ENCODE data around the gene CTAG1B.
A peak's percentile ranks its signal among the peaks of the same experiment; 100 is the strongest.
"Not testable (repeated sequence)": the region's sequence is repeated elsewhere in the genome, so short reads cannot be mapped to it uniquely, and the experiment has no call there.

Gene CTAG1B

DNA sequence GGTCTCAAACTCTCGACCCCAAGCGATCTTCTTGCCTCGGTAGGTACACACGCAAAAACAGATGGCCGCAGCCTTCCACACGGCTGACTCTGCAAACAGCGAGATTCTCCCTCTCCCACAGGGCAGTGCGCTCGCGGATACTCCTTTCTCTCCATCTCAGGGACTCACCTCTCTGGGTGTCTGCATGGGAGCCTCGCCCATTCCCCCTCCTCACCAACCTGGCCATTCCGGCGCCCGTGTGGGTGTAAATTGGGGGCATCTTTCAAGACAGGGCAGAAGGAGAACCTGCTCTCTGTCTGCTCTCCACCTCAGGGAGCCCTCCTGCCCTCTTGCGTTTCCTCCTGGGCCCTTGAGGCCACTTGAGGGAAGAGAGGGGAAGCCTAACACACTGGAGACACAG lies 29.8 kb upstream of the CTAG1B start:
- Histone ChIP-seq H3K27ac (replicated peaks; ENCODE audit: low read length) (no peak overlapping the region), H2BK15ac (ENCODE audit: low read length) (no peak overlapping the region), H3K9me3 (replicated peaks in 1 of 2; ENCODE audit: control insufficient read depth in 2 of 2, insufficient read depth in 1 of 2, low read depth in 1 of 2, low read length in 2 of 2) (no peaks in the 10 kb centered on the region), H4K91ac (ENCODE audit: low read depth, low read length, poor library complexity) (no peak overlapping the region), H3K27me3 (ENCODE audit: control insufficient read depth in 3 of 3, insufficient read depth in 3 of 3, low read depth in 1 of 3, low read length in 3 of 3) (peaks cover 0 to 8% (median 0%) of the 10 kb centered on the region in 3 experiments), H3K4ac (ENCODE audit: low read length) (no peak overlapping the region), H3K4me2 (ENCODE audit: insufficient read depth, low read length, poor library complexity, severe bottlenecking) (no peak overlapping the region), H2BK5ac (ENCODE audit: low read length) (no peak overlapping the region), H2BK120ac (ENCODE audit: low read depth, low read length) (no peak overlapping the region), H2BK12ac (ENCODE audit: low read length) (peak overlapping the region; percentile 41), H4K8ac (ENCODE audit: low read depth, low read length) (no peak overlapping the region), H3K4me1 (ENCODE audit: control insufficient read depth in 2 of 2, insufficient read depth in 1 of 2, low read depth in 1 of 2, low read length in 2 of 2) (peaks cover 0 to 2% of the 10 kb centered on the region in 2 donors), H3K18ac (ENCODE audit: low read length) (peak overlapping the region; percentile 57), H3K36me3 (replicated peaks in 1 of 2; ENCODE audit: control insufficient read depth in 2 of 2, insufficient read depth in 2 of 2, low read length in 2 of 2) (no peaks in the 10 kb centered on the region), H3K14ac (ENCODE audit: low read length) (no peak overlapping the region), H3K79me1 (ENCODE audit: low read depth, low read length) (no peaks in the 10 kb centered on the region), H3K4me3 (ENCODE audit: low read length in 2 of 2) (no peak overlapping the region), H3K9ac (ENCODE audit: low read depth, low read length, poor library complexity) (no peak overlapping the region), H3K23ac (ENCODE audit: low read depth, low read length, poor library complexity) (no peak overlapping the region), H2AK5ac (ENCODE audit: low read depth, low read length) (no peak overlapping the region), H2AFZ (ENCODE audit: low read length) (no peak overlapping the region)
- DNase-seq (ENCODE audit: low spot score), result no peak
- no CpG with 5 or more reads among the region's 15 CpGs for WGBS, 2 donors (ENCODE audit: extremely low coverage in 2 of 2, insufficient read length in 2 of 2, insufficient replicate concordance in 1 of 2)

DNA sequence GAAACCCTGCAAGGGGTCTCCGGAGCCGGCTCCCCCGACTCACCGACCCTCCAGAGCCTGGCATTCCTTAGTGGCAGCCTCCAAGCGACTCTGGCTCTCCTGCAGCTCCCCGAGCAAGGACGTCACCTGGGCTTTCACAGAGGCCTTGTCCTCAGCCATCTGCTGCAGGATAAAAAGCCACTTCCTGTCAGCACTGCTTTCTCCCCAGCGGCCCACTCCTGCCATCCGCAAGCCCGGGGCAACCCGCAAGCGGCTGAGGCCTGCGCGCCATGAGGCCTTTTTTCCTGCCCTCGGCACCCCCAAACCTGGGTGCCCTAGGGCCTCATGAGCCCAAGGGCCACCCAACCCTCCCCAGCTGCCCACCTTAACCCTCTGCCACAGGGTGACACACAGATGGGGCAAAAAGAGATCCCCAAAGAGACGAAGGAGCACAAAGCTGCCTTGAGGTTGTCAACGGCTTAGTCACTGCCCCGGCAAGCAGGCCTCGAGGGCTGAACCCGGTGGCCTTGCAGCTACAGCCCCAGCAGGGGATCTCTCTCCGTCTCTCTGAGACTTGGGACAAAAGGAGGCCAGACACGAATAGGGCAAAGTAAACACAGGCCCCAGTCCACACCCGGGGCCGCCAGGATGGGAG lies 26.8 kb upstream of the CTAG1B start:
- not testable (repeated sequence) for H3K18ac ChIP-seq (ENCODE audit: low read length); H3K14ac ChIP-seq (ENCODE audit: low read length); H4K8ac ChIP-seq (ENCODE audit: low read depth, low read length); H2BK12ac ChIP-seq (ENCODE audit: low read length); H2BK15ac ChIP-seq (ENCODE audit: low read length); H2BK120ac ChIP-seq (ENCODE audit: low read depth, low read length); H3K23ac ChIP-seq (ENCODE audit: low read depth, low read length, poor library complexity); H2BK5ac ChIP-seq (ENCODE audit: low read length); H3K36me3 ChIP-seq (replicated peaks in 1 of 2; ENCODE audit: control insufficient read depth in 2 of 2, insufficient read depth in 2 of 2, low read length in 2 of 2); H3K79me1 ChIP-seq (ENCODE audit: low read depth, low read length); H4K91ac ChIP-seq (ENCODE audit: low read depth, low read length, poor library complexity); H3K9me3 ChIP-seq (replicated peaks in 1 of 2; ENCODE audit: control insufficient read depth in 2 of 2, insufficient read depth in 1 of 2, low read depth in 1 of 2, low read length in 2 of 2); H3K4me1 ChIP-seq (ENCODE audit: control insufficient read depth in 2 of 2, insufficient read depth in 1 of 2, low read depth in 1 of 2, low read length in 2 of 2); H2AFZ ChIP-seq (ENCODE audit: low read length); DNase-seq (ENCODE audit: low spot score); H3K27ac ChIP-seq (replicated peaks; ENCODE audit: low read length); H3K9ac ChIP-seq (ENCODE audit: low read depth, low read length, poor library complexity); H3K27me3 ChIP-seq (ENCODE audit: control insufficient read depth in 3 of 3, insufficient read depth in 3 of 3, low read depth in 1 of 3, low read length in 3 of 3); H2AK5ac ChIP-seq (ENCODE audit: low read depth, low read length); H3K4ac ChIP-seq (ENCODE audit: low read length); H3K4me3 ChIP-seq (ENCODE audit: low read length in 2 of 2); H3K4me2 ChIP-seq (ENCODE audit: insufficient read depth, low read length, poor library complexity, severe bottlenecking)
- WGBS, 2 donors (ENCODE audit: extremely low coverage in 2 of 2, insufficient read length in 2 of 2, insufficient replicate concordance in 1 of 2), result no CpG with 5 or more reads among the region's 24 CpGs

DNA sequence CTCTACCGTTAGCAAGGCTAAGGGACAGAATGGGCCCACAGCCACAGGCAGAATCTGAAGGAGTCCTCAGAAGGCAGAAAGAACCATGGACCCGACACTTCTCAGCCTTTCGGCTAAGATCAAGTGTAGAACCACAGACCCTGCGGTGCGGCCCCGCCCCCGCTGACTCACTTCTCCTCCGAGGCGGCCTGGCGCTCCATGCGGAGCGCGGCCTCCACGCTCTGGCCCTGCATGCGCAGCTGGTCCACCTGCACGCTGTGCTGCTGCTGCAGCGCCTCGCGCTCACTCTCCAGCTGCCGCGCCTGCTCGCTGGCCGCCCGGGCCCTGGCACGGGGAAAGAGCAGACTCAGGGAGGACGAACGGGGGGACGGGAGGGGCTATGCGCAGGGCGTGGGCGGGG lies 24.6 kb upstream of the CTAG1B start:
- H3K27me3 ChIP-seq (ENCODE audit: control insufficient read depth in 3 of 3, insufficient read depth in 3 of 3, low read depth in 1 of 3, low read length in 3 of 3); H3K4ac ChIP-seq (ENCODE audit: low read length); H4K8ac ChIP-seq (ENCODE audit: low read depth, low read length); H3K4me3 ChIP-seq (ENCODE audit: low read length in 2 of 2); H3K79me1 ChIP-seq (ENCODE audit: low read depth, low read length); H3K9ac ChIP-seq (ENCODE audit: low read depth, low read length, poor library complexity); H3K36me3 ChIP-seq (replicated peaks in 1 of 2; ENCODE audit: control insufficient read depth in 2 of 2, insufficient read depth in 2 of 2, low read length in 2 of 2); H4K91ac ChIP-seq (ENCODE audit: low read depth, low read length, poor library complexity); H3K4me2 ChIP-seq (ENCODE audit: insufficient read depth, low read length, poor library complexity, severe bottlenecking); H2AK5ac ChIP-seq (ENCODE audit: low read depth, low read length); H3K4me1 ChIP-seq (ENCODE audit: control insufficient read depth in 2 of 2, insufficient read depth in 1 of 2, low read depth in 1 of 2, low read length in 2 of 2); H3K14ac ChIP-seq (ENCODE audit: low read length); DNase-seq (ENCODE audit: low spot score); H3K23ac ChIP-seq (ENCODE audit: low read depth, low read length, poor library complexity); H3K27ac ChIP-seq (replicated peaks; ENCODE audit: low read length); H2BK5ac ChIP-seq (ENCODE audit: low read length); H2AFZ ChIP-seq (ENCODE audit: low read length); H3K18ac ChIP-seq (ENCODE audit: low read length); H3K9me3 ChIP-seq (replicated peaks in 1 of 2; ENCODE audit: control insufficient read depth in 2 of 2, insufficient read depth in 1 of 2, low read depth in 1 of 2, low read length in 2 of 2); H2BK15ac ChIP-seq (ENCODE audit: low read length); H2BK120ac ChIP-seq (ENCODE audit: low read depth, low read length); H2BK12ac ChIP-seq (ENCODE audit: low read length): not testable (repeated sequence)
- WGBS, 2 donors (ENCODE audit: extremely low coverage in 2 of 2, insufficient read length in 2 of 2, insufficient replicate concordance in 1 of 2), result no CpG with 5 or more reads among the region's 31 CpGs

DNA sequence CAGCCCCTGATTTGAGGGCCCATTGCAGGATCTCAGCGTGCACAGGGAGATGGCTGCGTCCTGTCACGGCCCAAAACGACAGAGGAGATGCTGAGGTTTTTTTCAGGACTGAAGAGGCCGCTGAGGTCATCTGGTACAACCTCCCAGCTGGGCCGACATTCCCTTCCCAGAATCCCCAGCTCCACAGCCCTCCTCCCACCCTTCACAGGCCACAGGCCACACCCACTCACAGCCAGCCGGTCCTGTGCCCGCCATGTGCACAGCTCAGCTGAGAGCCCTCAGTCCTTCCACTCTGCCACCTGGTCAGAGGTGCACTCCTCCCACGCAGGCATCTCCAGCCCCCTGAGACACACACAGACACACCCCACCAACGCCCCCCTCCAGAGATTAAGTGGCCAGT lies 22.7 kb upstream of the CTAG1B start:
- not testable (repeated sequence) for H3K14ac ChIP-seq (ENCODE audit: low read length)

More for the DNA sequence above, 22.7 kb upstream of the CTAG1B start:
- not testable (repeated sequence) for H3K4ac ChIP-seq (ENCODE audit: low read length); H3K4me2 ChIP-seq (ENCODE audit: insufficient read depth, low read length, poor library complexity, severe bottlenecking); H3K18ac ChIP-seq (ENCODE audit: low read length); H4K91ac ChIP-seq (ENCODE audit: low read depth, low read length, poor library complexity); H2BK5ac ChIP-seq (ENCODE audit: low read length); H2AFZ ChIP-seq (ENCODE audit: low read length); H2AK5ac ChIP-seq (ENCODE audit: low read depth, low read length); H2BK15ac ChIP-seq (ENCODE audit: low read length); H3K9me3 ChIP-seq (replicated peaks in 1 of 2; ENCODE audit: control insufficient read depth in 2 of 2, insufficient read depth in 1 of 2, low read depth in 1 of 2, low read length in 2 of 2); H3K79me1 ChIP-seq (ENCODE audit: low read depth, low read length); H3K4me3 ChIP-seq (ENCODE audit: low read length in 2 of 2); H3K36me3 ChIP-seq (replicated peaks in 1 of 2; ENCODE audit: control insufficient read depth in 2 of 2, insufficient read depth in 2 of 2, low read length in 2 of 2); H3K27ac ChIP-seq (replicated peaks; ENCODE audit: low read length); H2BK12ac ChIP-seq (ENCODE audit: low read length); DNase-seq (ENCODE audit: low spot score); H4K8ac ChIP-seq (ENCODE audit: low read depth, low read length); H3K27me3 ChIP-seq (ENCODE audit: control insufficient read depth in 3 of 3, insufficient read depth in 3 of 3, low read depth in 1 of 3, low read length in 3 of 3); H3K9ac ChIP-seq (ENCODE audit: low read depth, low read length, poor library complexity); H3K4me1 ChIP-seq (ENCODE audit: control insufficient read depth in 2 of 2, insufficient read depth in 1 of 2, low read depth in 1 of 2, low read length in 2 of 2); H2BK120ac ChIP-seq (ENCODE audit: low read depth, low read length); H3K23ac ChIP-seq (ENCODE audit: low read depth, low read length, poor library complexity)
- no CpG with 5 or more reads among the region's 10 CpGs for WGBS, 2 donors (ENCODE audit: extremely low coverage in 2 of 2, insufficient read length in 2 of 2, insufficient replicate concordance in 1 of 2)
